IPS-15b (cell line): ENCODE data around the gene USP21.

Source experiments
- H3K27me3 ChIP-seq: one replicate; pipeline ENCODE4 v1.6.1; 2013; ENCODE audit warnings: low read length; ENCODE audit not compliant: control insufficient read depth, insufficient read depth
- H3K36me3 ChIP-seq: one replicate; pipeline ENCODE4 v1.6.1; 2013; ENCODE audit warnings: low read length; ENCODE audit not compliant: control insufficient read depth, insufficient read depth
- H3K4me1 ChIP-seq: one replicate; pipeline ENCODE4 v1.6.1; 2013; ENCODE audit warnings: mild to moderate bottlenecking, low read length; ENCODE audit not compliant: control insufficient read depth, insufficient read depth
- H3K4me3 ChIP-seq: one replicate; pipeline ENCODE4 v1.5.1; 2013; ENCODE audit warnings: low read depth, low read length
- H3K9ac ChIP-seq: one replicate; pipeline ENCODE4 v1.6.1; 2013; ENCODE audit warnings: low read depth, mild to moderate bottlenecking, low read length
- H3K9me3 ChIP-seq: one replicate; pipeline ENCODE4 v1.6.1; 2013; ENCODE audit warnings: mild to moderate bottlenecking, low read length; ENCODE audit not compliant: control insufficient read depth, insufficient read depth

The USP21 gene

GRCh38 chr1:161140755-161141400, 18.4 kb upstream of the USP21 start:
- H3K4me1 ChIP-seq = no peaks in the 10 kb centered on the region
- H3K27me3 ChIP-seq = no peaks in the 10 kb centered on the region
- no peak overlapping the region for H3K9ac ChIP-seq
- H3K36me3 ChIP-seq = no peaks in the 10 kb centered on the region
- no peaks in the 10 kb centered on the region for H3K9me3 ChIP-seq
- H3K4me3 ChIP-seq = no peak overlapping the region

DNA sequence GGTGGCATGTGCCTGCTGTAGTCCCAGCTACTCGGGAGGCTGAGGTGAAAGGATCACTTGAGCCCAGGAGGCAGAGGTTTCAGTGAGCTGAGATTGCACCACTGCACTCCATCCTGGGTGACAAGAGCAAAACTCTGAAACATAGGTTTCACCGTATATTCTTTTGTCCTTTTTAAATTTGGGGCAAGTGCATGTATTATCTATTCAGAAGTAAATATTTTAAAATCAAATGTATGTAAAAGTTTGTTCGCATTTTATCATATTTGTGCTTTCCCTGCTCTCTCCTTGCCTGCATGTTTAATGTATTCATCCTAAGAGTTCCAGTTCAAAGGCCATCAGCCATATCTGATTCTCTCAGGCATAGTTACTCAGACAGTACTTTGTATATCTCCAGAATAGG, 13.5 kb upstream of the USP21 start:
- no peak overlapping the region for H3K9ac ChIP-seq
- H3K9me3 ChIP-seq = no peaks in the 10 kb centered on the region
- no peaks in the 10 kb centered on the region for H3K27me3 ChIP-seq
- no peaks in the 10 kb centered on the region for H3K36me3 ChIP-seq
- no peak overlapping the region for H3K4me3 ChIP-seq
- no peaks in the 10 kb centered on the region for H3K4me1 ChIP-seq

DNA sequence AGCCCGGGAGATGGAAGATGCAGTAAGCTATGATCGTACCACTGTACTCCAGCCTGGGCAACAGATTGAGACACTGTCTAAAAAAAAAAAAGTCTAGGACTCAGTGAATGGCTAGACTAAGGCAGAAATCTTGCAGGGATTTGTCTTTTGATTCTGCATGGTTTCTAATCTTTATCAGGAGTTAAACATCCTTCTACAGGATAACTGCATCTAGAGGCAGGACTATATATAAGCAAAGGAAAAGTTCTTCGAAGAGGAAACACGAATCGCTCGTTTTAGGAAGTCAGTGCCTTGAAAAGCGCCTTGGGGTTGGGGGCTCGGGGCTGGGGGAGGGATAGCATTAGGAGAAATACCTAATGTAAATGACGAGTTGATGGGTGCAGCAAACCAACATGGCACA, 6.1 kb upstream of the USP21 start:
- no peaks in the 10 kb centered on the region for H3K36me3 ChIP-seq
- H3K9me3 ChIP-seq = no peaks in the 10 kb centered on the region
- H3K4me1 ChIP-seq = no peaks in the 10 kb centered on the region
- no peaks in the 10 kb centered on the region for H3K27me3 ChIP-seq
- peak overlapping the region; percentile 92 for H3K4me3 ChIP-seq
- no peak overlapping the region for H3K9ac ChIP-seq

DNA sequence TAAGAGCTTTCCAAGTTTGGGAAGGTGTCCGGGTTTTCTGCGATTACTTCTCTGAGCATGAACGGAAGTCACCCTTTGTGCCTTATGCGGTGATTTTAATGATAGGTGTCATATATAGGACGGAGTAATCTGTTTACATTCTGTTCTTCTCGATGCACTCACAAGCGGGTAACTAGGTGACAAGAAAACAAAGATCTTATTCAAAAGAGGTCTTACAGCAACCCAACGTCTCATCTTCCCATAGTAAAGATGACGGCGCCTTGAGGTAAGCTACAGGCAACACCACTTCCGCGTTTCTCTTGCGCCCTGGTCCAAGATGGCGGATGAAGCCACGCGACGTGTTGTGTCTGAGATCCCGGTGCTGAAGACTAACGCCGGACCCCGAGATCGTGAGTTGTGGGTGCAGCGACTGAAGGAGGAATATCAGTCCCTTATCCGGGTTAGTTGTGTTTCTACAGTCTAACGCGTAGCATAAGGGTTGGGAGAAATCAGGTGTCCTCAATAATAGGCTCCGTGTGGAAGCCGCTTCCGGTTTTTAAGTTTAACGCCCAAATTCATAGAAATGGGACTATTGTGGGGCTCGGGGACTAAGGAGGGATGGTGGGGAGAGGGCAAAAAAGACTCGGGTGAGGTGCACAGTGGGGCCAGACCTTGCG, 5.5 kb upstream of the USP21 start, which contains the start of gene UFC1:
UFC1 (plus strand) TSS at position 297 of the 656 bp plus-strand sequence; CDS start at position 317, 20 bp downstream.
- Histone ChIP-seq H3K36me3 (no peaks in the 10 kb centered on the region), H3K27me3 (no peaks in the 10 kb centered on the region), H3K9ac (peak within 1 kb of the TSS; percentile 98)

DNA sequence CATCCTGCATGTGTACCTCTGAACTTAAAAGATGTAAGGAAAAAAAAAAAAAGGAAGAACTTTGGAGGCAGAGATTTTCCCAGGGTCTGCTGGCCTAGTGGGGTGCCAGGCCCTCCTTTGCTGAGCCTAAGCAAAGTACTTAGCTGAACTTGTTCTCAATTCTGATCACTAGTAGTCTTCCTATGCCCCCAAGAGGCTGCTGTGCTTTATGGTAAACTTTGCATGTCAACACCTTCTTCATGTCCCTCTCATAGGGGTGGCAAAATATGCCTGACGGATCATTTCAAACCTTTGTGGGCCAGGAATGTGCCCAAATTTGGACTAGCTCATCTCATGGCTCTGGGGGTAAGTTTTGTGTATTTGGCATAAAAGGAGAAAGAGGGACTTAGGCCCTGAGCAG, 1.4 kb upstream of the USP21 start:
- Histone ChIP-seq H3K9me3 (no peaks in the 10 kb centered on the region), H3K4me3 (no peak overlapping the region), H3K36me3 (peaks cover 5% of the 10 kb centered on the region), H3K27me3 (no peaks in the 10 kb centered on the region), H3K9ac (no peak overlapping the region), H3K4me1 (no peaks in the 10 kb centered on the region)

More for the DNA sequence above, 5.5 kb upstream of the USP21 start, which contains the start of gene UFC1:
- Histone ChIP-seq H3K4me3 (peak within 1 kb of the TSS; percentile 92), H3K4me1 (no peaks in the 10 kb centered on the region), H3K9me3 (no peaks in the 10 kb centered on the region)

GRCh38 chr1:161158316-161159010, 837 bp upstream of the USP21 start:
- no peaks in the 10 kb centered on the region for H3K27me3 ChIP-seq
- peak overlapping the region; percentile 60 for H3K4me3 ChIP-seq
- no peaks in the 10 kb centered on the region for H3K4me1 ChIP-seq
- no peaks in the 10 kb centered on the region for H3K9me3 ChIP-seq
- no peak overlapping the region for H3K9ac ChIP-seq
- H3K36me3 ChIP-seq = peaks cover 7% of the 10 kb centered on the region

DNA sequence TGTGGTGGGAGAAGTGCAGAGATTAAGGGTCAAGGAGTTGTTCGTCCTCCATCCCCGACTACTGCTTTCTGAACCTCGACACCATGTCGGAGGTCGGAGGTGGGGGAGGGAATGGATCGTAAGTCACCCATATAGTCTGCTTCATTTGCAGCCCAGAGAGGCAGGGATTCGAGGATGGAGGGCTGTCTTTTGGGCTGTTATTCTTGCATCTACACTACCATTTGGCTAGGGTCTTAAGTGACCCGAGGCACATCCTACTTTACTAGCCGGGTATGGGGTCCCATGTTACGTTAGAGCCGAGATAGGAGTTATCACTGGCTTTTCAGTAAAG, 578 bp downstream of the USP21 start:
- Histone ChIP-seq H3K36me3 (peaks cover 10% of the 10 kb centered on the region), H3K4me1 (no peaks in the 10 kb centered on the region), H3K27me3 (no peaks in the 10 kb centered on the region), H3K9ac (peak overlapping the region; percentile 80), H3K4me3 (peak overlapping the region; percentile 60), H3K9me3 (no peaks in the 10 kb centered on the region)

DNA sequence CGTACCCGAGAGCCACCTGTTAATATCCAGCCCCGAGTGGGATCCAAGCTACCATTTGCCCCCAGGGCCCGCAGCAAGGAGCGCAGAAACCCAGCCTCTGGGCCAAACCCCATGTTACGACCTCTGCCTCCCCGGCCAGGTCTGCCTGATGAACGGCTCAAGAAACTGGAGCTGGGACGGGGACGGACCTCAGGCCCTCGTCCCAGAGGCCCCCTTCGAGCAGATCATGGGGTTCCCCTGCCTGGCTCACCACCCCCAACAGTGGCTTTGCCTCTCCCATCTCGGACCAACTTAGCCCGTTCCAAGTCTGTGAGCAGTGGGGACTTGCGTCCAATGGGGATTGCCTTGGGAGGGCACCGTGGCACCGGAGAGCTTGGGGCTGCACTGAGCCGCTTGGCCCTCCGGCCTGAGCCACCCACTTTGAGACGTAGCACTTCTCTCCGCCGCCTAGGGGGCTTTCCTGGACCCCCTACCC, 1.4 kb downstream of the USP21 start:
- H3K9me3 ChIP-seq = no peaks in the 10 kb centered on the region
- H3K4me3 ChIP-seq = no peak overlapping the region
- H3K27me3 ChIP-seq = no peaks in the 10 kb centered on the region
- peaks cover 10% of the 10 kb centered on the region for H3K36me3 ChIP-seq
- H3K4me1 ChIP-seq = no peaks in the 10 kb centered on the region
- H3K9ac ChIP-seq = no peak overlapping the region

DNA sequence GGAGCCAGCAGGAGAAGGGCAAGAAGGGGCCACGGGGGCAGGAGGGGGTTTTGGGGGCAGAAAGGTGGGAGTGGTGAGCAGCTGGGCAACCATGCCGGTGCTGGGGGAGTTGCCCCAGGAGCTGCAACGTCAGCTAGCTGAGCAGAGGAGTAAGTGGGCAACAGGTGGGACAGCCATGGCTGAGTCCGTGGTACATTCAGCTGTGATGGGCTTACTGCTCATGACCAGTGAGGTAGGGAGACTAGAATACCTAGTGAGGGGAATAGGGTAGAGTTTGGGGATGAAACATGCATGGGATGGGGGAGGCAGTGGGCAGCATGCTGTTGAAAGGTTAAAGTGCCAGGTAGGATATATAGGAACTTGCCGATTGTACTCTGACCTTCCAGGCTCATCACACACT, 2.4 kb downstream of the USP21 start:
- Histone ChIP-seq H3K4me1 (no peaks in the 10 kb centered on the region), H3K4me3 (no peak overlapping the region), H3K27me3 (no peaks in the 10 kb centered on the region), H3K9ac (no peak overlapping the region), H3K36me3 (peaks cover 10% of the 10 kb centered on the region), H3K9me3 (no peaks in the 10 kb centered on the region)

DNA sequence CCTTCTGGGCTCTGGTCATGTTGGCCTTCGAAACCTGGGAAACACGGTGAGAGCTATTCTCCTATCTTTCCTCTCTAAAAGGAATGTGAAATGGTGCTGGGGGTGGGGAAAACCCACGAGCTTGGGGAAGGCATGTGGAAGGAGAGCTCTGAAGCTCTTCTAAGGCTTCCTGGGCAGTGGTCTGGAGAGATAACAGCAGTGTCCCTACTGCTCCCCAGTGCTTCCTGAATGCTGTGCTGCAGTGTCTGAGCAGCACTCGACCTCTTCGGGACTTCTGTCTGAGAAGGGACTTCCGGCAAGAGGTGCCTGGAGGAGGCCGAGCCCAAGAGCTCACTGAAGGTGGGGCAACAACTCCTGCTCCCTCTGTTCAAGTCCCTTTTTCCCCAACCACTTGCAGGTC, 2.8 kb downstream of the USP21 start:
- no peak overlapping the region for H3K9ac ChIP-seq
- peaks cover 10% of the 10 kb centered on the region for H3K36me3 ChIP-seq
- H3K27me3 ChIP-seq = no peaks in the 10 kb centered on the region

GRCh38 chr1:161162806-161163205, 3.5 kb downstream of the USP21 start:
- Histone ChIP-seq H3K4me3 (no peak overlapping the region), H3K9ac (no peak overlapping the region), H3K36me3 (peaks cover 10% of the 10 kb centered on the region), H3K27me3 (no peaks in the 10 kb centered on the region), H3K4me1 (no peaks in the 10 kb centered on the region), H3K9me3 (no peaks in the 10 kb centered on the region)

More for the DNA sequence above, 2.8 kb downstream of the USP21 start:
- Histone ChIP-seq H3K9me3 (no peaks in the 10 kb centered on the region), H3K4me1 (no peaks in the 10 kb centered on the region), H3K4me3 (no peak overlapping the region)

DNA sequence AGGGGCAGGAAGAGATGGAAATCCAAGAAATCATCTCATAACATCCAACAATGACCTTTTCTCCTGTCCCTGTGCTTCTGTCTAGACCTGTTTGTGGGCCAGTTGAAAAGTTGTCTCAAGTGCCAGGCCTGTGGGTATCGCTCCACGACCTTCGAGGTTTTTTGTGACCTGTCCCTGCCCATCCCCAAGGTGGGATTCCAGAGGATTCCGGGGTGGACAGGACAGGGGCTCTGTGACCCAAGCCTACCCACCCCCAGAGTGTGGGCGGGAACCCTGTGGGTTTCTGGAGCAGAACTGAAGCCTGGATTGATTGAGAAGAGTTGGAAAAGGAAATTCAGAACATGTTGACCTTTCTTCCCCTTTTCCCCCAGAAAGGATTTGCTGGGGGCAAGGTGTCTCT, 4.5 kb downstream of the USP21 start:
- Histone ChIP-seq H3K9ac (no peak overlapping the region), H3K36me3 (peaks cover 10% of the 10 kb centered on the region), H3K27me3 (no peaks in the 10 kb centered on the region), H3K4me3 (no peak overlapping the region), H3K9me3 (no peaks in the 10 kb centered on the region), H3K4me1 (no peaks in the 10 kb centered on the region)
